HTERT RPE-1 (cell line): Measurements from ENCODE around the gene CLMN.

ENCODE experiments used
- in situ Hi-C: fragments of 300-500 bp; cut with MboI; formaldehyde crosslinking; loops from 4 replicates; pipeline ENCODE4 v1.14.3; 2020; ENCODE audit warnings: low sequenced_read_pairs

Gene CLMN

GRCh38 chr14:95319312-95320077 is at the start of gene CLMN:
Gene CLMN (minus strand): TSS chr14:95319908. CDS start chr14:95319792, 116 bp downstream.
- in situ Hi-C loops, result no loop called here

- in situ Hi-C loops, result no loop called here
Observed at GRCh38 chr14:95365401-95365800, 45.7 kb upstream of the CLMN start.

- in situ Hi-C loops, result no loop called here
Observed at GRCh38 chr14:95364481-95365209, 44.9 kb upstream of the CLMN start.

- in situ Hi-C loops, result no loop called here
Observed at GRCh38 chr14:95363468-95363954, 43.8 kb upstream of the CLMN start.

- in situ Hi-C loops, result no loop called here
Observed at GRCh38 chr14:95362138-95362494, 42.4 kb upstream of the CLMN start.

GRCh38 chr14:95361373-95362137 is 41.8 kb upstream of the CLMN start:
- in situ Hi-C loops, result no loop called here

- in situ Hi-C loops, result no loop called here
Observed at GRCh38 chr14:95360828-95361227, 41.1 kb upstream of the CLMN start.

- in situ Hi-C loops, result no loop called here
Observed at GRCh38 chr14:95359994-95360826, 40.5 kb upstream of the CLMN start.

- in situ Hi-C loops, result no loop called here
Observed at GRCh38 chr14:95356245-95356869, 36.6 kb upstream of the CLMN start.

- in situ Hi-C loops, result no loop called here
Observed at GRCh38 chr14:95355422-95355821, 35.7 kb upstream of the CLMN start.

- in situ Hi-C loops, result no loop called here
Observed at GRCh38 chr14:95354834-95355233, 35.1 kb upstream of the CLMN start.

- in situ Hi-C loops, result no loop called here
Observed at GRCh38 chr14:95353664-95354063, 34.0 kb upstream of the CLMN start.

- in situ Hi-C loops, result no loop called here
Observed at GRCh38 chr14:95353007-95353406, 33.3 kb upstream of the CLMN start.

- in situ Hi-C loops, result no loop called here
Observed at GRCh38 chr14:95352481-95352880, 32.8 kb upstream of the CLMN start.

- in situ Hi-C loops, result no loop called here
Observed at GRCh38 chr14:95349241-95349640, 29.5 kb upstream of the CLMN start.

- in situ Hi-C loops, result no loop called here
Observed at GRCh38 chr14:95348395-95349080, 28.8 kb upstream of the CLMN start.

GRCh38 chr14:95346820-95347219 is 27.1 kb upstream of the CLMN start:
- in situ Hi-C loops, result no loop called here

GRCh38 chr14:95346266-95346665 is 26.6 kb upstream of the CLMN start:
- in situ Hi-C loops, result no loop called here

- in situ Hi-C loops, result no loop called here
Observed at GRCh38 chr14:95345032-95345431, 25.3 kb upstream of the CLMN start.

- in situ Hi-C loops, result no loop called here
Observed at GRCh38 chr14:95344536-95344935, 24.8 kb upstream of the CLMN start.
